HCT116 (cell line): ENCODE data around the gene SIRT7. TPM values are rescaled to one million over a fixed set of nuclear protein-coding genes. Genes with fewer than 3 reads are reported as not detected.

Experiments
- ATAC-seq: fragments of 200-7000 bp; cut with Tn5 transposase; 2 replicates; pipeline ENCODE4 v1.9.1; 2020; ENCODE audit warnings: mild to moderate bottlenecking, moderate library complexity
- BruUV-seq: library from RNA; stranded (reverse); fragments of 400-500 nt; replicated peaks from 2 replicates; lab custom pipeline; 2021; lab: Mats Ljungman, UMichigan
- CTCF ChIA-PET: fragments of 300-600 bp; sonication (Branson Sonifier 250); formaldehyde crosslinking; loops from one replicate; lab custom pipeline; 2021; ENCODE audit warnings: antibody characterized with exemption; lab: Charles Lee
- POLR2A ChIA-PET: fragments of 300-600, 350-600 bp; sonication (Branson Sonifier 250); formaldehyde crosslinking; loops from one replicate; lab custom pipeline; 2021; ENCODE audit warnings: antibody characterized with exemption; lab: Charles Lee
- RAD21 ChIA-PET, 2 experiments: fragments of 300-600 bp; sonication (Branson Sonifier 250); formaldehyde crosslinking; loops; one replicate each; lab custom pipeline; 2023; ENCODE audit warnings: low total read pairs in 2 of 2; ENCODE audit not compliant: uncharacterized antibody in 2 of 2, unreplicated experiment in 2 of 2, low non-redundant PET in 1 of 2; lab: Charles Lee
- DNase-seq: peaks from one replicate; pipeline ENCODE4 v3.0.0-alpha.2; 2010; ENCODE audit warnings: low read depth, low spot score
- H2AFZ ChIP-seq: fragments of 200-600 bp; shearing (Covaris generic), sonication (generic); 2 replicates; pipeline ENCODE4 v1.6.1; 2017; ENCODE audit warnings: low read depth, mixed run types, mixed read lengths, antibody characterized with exemption, low read length; ENCODE audit not compliant: poor library complexity, severe bottlenecking
- H3K27ac ChIP-seq: 2 replicates; pipeline ENCODE4 v1.5.1; 2012; ENCODE audit warnings: low read depth, low read length
- H3K27me3 ChIP-seq: fragments of 200-600 bp; sonication (generic); 2 replicates; pipeline ENCODE4 v1.6.1; 2016; ENCODE audit warnings: mixed run types, low read length, mixed read lengths; ENCODE audit not compliant: insufficient read depth
- H3K36me3 ChIP-seq, 2 experiments: fragments of 200-500 bp in 1 of 2; fragments of 200-600 bp in 1 of 2; sonication (Bioruptor generic) in 1 of 2; sonication (generic) in 1 of 2; 2 replicates each; pipeline versions ENCODE4 v1.5.1 to v1.6.1; 2014 to 2016; ENCODE audit warnings: low read length in 2 of 2, inconsistent platforms in 1 of 2, mixed read lengths in 1 of 2, mixed run types in 1 of 2; ENCODE audit not compliant: insufficient read depth in 2 of 2, control insufficient read depth in 1 of 2
- H3K4me1 ChIP-seq, 2 experiments: fragments of 200-600 bp in 1 of 2; sonication (generic) in 1 of 2; 2 replicates each; pipeline versions ENCODE4 v1.5.1 to v1.6.1; 2012 to 2017; ENCODE audit warnings: low read length in 2 of 2, inconsistent platforms in 1 of 2, mild to moderate bottlenecking in 1 of 2, mixed read lengths in 1 of 2, mixed run types in 1 of 2, moderate library complexity in 1 of 2; ENCODE audit not compliant: insufficient read depth in 2 of 2, control insufficient read depth in 1 of 2
- H3K4me2 ChIP-seq: fragments of 200-600 bp; sonication (generic); 2 replicates; pipeline ENCODE4 v1.6.1; 2017; ENCODE audit warnings: mixed run types, low read length, mixed read lengths
- H3K4me3 ChIP-seq, 2 experiments: fragments of 200-600 bp in 1 of 2; sonication (generic) in 1 of 2; replicated peaks in 1 of 2; 2 replicates each; pipeline ENCODE4 v1.5.1; 2011 to 2016; ENCODE audit warnings: low read length in 2 of 2, control low read depth in 1 of 2, low read depth in 1 of 2, mild to moderate bottlenecking in 1 of 2, mixed read lengths in 1 of 2, mixed run types in 1 of 2
- H3K79me2 ChIP-seq: fragments of 200-600 bp; sonication (generic); 2 replicates; pipeline ENCODE4 v1.6.1; 2017; ENCODE audit warnings: mild to moderate bottlenecking, mixed run types, low read length, moderate library complexity, mixed read lengths; ENCODE audit not compliant: insufficient read depth
- H3K9ac ChIP-seq: fragments of 200-600 bp; sonication (generic); 2 replicates; pipeline ENCODE4 v1.6.1; 2016; ENCODE audit warnings: low read length, mixed read lengths
- H3K9me2 ChIP-seq: fragments of 200-600 bp; sonication (generic), shearing (Covaris generic); 2 replicates; pipeline ENCODE4 v1.6.1; 2017; ENCODE audit warnings: mixed run types, mild to moderate bottlenecking, moderate library complexity; ENCODE audit not compliant: insufficient read depth
- H3K9me3 ChIP-seq, 2 experiments: fragments of 200-500 bp in 1 of 2; fragments of 200-600 bp in 1 of 2; sonication (Bioruptor generic) in 1 of 2; sonication (generic) in 1 of 2; 2 replicates each; pipeline ENCODE4 v1.6.1; 2014 to 2017; ENCODE audit warnings: low read length in 2 of 2, mixed read lengths in 2 of 2, inconsistent platforms in 1 of 2, low read depth in 1 of 2, mild to moderate bottlenecking in 1 of 2, mixed run types in 1 of 2, moderate library complexity in 1 of 2; ENCODE audit not compliant: control insufficient read depth in 1 of 2, insufficient read depth in 1 of 2
- H4K20me1 ChIP-seq: fragments of 200-600 bp; sonication (generic), shearing (Covaris generic); 2 replicates; pipeline ENCODE4 v1.6.1; 2017; ENCODE audit warnings: mixed run types, mild to moderate bottlenecking, moderate library complexity; ENCODE audit not compliant: insufficient read depth
- SIN3A ChIP-seq: IDR thresholded peaks from 2 replicates; pipeline ENCODE4 v1.6.1; 2012; ENCODE audit warnings: low read depth
- intact Hi-C: fragments of 100-400 bp; cut with micrococcal nuclease; formaldehyde crosslinking; loops from 2 replicates; pipeline ENCODE4 v1.10.0; 2022
- total RNA-seq: library from RNA; stranded (reverse); gene quantifications from one replicate; pipeline ENCODE4 v1.2.1, GENCODE V29; 2021; ENCODE audit not compliant: unreplicated experiment
- TF ChIP-seq, protein P1 (sequence below), 3 experiments: fragments of 200-600 bp in 1 of 3; sonication (generic) in 1 of 3; IDR thresholded peaks in 2 of 3; conservative IDR thresholded peaks in 1 of 3; 2 replicates each; pipeline ENCODE4 v1.5.1; 2012 to 2017; ENCODE audit warnings: low read depth in 2 of 3, low read length in 2 of 3, antibody characterized with exemption in 1 of 3, borderline replicate concordance in 1 of 3, control low read depth in 1 of 3, mild to moderate bottlenecking in 1 of 3, mixed read lengths in 1 of 3, mixed run types in 1 of 3, moderate library complexity in 1 of 3; ENCODE audit not compliant: insufficient read depth in 1 of 3

SIRT7 gene
- total RNA-seq, 1 experiment from 2014 or later: 62.6 TPM

DNA sequence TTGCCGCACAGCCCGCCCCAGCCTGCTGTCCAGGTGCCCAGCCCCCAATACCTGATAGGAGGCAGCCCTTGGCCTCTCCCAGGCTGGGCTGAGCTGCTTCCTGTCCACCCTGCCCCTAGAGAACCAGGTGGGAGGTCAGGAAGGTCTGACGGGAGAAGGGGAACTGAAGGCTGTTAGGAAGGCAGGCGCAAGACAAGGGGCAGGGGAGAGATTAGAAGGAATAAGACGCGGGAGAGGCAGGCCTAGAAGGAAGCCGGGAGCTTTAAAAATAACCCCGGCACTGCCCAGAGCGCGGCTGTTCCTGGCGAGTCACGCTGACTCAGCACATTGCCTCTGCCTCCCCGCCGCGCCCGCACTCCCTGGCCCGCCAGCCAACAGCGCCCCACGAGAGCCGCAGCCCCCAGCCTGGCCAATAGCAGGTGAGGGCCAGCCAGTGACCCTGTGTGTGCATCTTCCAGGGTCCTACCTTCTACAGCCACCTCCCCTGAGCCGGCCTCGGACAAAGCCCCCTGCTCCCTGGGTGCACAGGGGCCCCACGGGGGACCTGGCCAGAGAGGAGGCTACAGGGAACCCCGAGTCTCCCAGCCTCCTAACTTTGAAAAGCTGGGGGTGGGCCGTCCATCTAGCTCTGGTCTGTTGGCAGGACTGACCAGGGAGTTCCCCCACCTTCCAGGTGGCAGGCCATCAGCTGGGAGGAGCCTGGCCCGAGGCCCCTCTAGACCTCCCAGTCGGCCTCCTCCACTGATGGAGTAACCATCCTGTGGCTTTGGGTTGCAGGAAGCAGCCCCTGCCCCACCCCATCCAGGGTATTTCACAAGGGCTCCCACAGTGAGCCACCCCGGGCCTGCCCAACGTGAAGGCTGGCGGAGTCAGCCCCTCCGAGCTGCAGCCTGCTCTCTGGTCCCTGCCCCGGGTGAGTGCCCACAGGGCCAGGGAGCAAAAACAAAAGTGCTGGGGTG, 5.6 kb upstream of the SIRT7 start:
- Histone ChIP-seq H3K27me3 (no peaks in the 10 kb centered on the region), H3K9me2 (no peaks in the 10 kb centered on the region), H3K27ac (peak overlapping the region; percentile 80), H3K9me3 (no peaks in the 10 kb centered on the region), H2AFZ (no peak overlapping the region), H3K4me1 (peaks cover 30 to 56% of the 10 kb centered on the region in 2 experiments), H3K9ac (peak overlapping the region; percentile 65), H3K36me3 (peaks cover 15 to 36% of the 10 kb centered on the region in 2 experiments; a peak in 3 of 4 replicates), H3K4me3 (peak overlapping the region; percentile 25 to 36), H3K79me2 (peaks cover 91% of the 10 kb centered on the region), H4K20me1 (no peaks in the 10 kb centered on the region), H3K4me2 (peak overlapping the region; percentile 80)
- TF ChIP-seq, protein P1, sequence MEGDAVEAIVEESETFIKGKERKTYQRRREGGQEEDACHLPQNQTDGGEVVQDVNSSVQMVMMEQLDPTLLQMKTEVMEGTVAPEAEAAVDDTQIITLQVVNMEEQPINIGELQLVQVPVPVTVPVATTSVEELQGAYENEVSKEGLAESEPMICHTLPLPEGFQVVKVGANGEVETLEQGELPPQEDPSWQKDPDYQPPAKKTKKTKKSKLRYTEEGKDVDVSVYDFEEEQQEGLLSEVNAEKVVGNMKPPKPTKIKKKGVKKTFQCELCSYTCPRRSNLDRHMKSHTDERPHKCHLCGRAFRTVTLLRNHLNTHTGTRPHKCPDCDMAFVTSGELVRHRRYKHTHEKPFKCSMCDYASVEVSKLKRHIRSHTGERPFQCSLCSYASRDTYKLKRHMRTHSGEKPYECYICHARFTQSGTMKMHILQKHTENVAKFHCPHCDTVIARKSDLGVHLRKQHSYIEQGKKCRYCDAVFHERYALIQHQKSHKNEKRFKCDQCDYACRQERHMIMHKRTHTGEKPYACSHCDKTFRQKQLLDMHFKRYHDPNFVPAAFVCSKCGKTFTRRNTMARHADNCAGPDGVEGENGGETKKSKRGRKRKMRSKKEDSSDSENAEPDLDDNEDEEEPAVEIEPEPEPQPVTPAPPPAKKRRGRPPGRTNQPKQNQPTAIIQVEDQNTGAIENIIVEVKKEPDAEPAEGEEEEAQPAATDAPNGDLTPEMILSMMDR (IDR thresholded peaks at IDR 0.05 in 2 of 3, conservative IDR thresholded peaks at IDR 0.05 in 1 of 3; ENCODE audit: borderline replicate concordance in 1 of 3, insufficient read depth in 1 of 3, low read depth in 2 of 3, low read length in 2 of 3): peak in 2 of 3 experiments; percentile 11 to 32; a peak in 3 of 6 replicates
- no peak for TF ChIP-seq SIN3A
- ChIA-PET RAD21 (interaction anchor here in 1 of 2 experiments (0.6 kb wide), 2 partner anchors 45 to 99 kb away, joined by 5 to 6 read pairs; partner anchors contain the start of gene LRRC45), CTCF (interaction anchor here (1.0 to 1.8 kb wide), 2 partner anchors 11 to 54 kb away, joined by 3 to 4 read pairs; no protein-coding TSS in a partner anchor), POLR2A (interaction anchor here (1.1 kb wide), 1 partner anchor 45 kb away, joined by 3 read pairs; no protein-coding TSS in a partner anchor)
- no TSS peak for BruUV-seq
- intact Hi-C loops: no loop called here
- DNase-seq: peak; percentile 21
- peak; percentile 26 for ATAC-seq
